ENCODE data around the gene FOXN3.

Gene FOXN3

DNA sequence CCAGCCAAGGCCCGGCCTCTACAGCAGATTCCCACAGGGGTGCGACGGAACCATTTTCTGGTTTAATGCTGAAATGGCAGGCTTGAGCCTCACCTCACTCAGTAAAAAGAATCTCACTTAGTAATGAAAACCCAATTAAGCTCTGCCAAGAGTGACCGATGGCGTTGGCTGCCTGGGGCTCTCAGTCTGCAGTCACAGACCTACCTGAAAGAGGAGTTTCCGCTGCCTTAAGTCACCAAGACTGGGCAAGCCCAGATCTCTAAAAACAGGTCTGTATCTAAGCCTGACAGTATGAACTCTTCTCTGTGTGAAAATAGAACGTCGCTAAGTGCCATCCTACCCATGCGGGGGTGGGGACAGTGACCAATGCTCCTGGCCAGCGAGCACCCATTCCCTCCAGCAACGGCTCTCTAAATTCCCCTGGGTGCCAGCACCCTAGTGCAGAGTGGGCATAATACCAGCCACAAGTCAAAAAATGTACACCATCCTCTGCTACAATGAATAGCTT is 107.3 kb downstream of the FOXN3 start:
- DNase-seq (ENCODE audit: extremely low read depth, low read depth), result no peak
- TF ChIP-seq, protein P1, sequence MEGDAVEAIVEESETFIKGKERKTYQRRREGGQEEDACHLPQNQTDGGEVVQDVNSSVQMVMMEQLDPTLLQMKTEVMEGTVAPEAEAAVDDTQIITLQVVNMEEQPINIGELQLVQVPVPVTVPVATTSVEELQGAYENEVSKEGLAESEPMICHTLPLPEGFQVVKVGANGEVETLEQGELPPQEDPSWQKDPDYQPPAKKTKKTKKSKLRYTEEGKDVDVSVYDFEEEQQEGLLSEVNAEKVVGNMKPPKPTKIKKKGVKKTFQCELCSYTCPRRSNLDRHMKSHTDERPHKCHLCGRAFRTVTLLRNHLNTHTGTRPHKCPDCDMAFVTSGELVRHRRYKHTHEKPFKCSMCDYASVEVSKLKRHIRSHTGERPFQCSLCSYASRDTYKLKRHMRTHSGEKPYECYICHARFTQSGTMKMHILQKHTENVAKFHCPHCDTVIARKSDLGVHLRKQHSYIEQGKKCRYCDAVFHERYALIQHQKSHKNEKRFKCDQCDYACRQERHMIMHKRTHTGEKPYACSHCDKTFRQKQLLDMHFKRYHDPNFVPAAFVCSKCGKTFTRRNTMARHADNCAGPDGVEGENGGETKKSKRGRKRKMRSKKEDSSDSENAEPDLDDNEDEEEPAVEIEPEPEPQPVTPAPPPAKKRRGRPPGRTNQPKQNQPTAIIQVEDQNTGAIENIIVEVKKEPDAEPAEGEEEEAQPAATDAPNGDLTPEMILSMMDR (IDR thresholded peaks at IDR 0.05; ENCODE audit: low read depth, low read length), result no peak

DNA sequence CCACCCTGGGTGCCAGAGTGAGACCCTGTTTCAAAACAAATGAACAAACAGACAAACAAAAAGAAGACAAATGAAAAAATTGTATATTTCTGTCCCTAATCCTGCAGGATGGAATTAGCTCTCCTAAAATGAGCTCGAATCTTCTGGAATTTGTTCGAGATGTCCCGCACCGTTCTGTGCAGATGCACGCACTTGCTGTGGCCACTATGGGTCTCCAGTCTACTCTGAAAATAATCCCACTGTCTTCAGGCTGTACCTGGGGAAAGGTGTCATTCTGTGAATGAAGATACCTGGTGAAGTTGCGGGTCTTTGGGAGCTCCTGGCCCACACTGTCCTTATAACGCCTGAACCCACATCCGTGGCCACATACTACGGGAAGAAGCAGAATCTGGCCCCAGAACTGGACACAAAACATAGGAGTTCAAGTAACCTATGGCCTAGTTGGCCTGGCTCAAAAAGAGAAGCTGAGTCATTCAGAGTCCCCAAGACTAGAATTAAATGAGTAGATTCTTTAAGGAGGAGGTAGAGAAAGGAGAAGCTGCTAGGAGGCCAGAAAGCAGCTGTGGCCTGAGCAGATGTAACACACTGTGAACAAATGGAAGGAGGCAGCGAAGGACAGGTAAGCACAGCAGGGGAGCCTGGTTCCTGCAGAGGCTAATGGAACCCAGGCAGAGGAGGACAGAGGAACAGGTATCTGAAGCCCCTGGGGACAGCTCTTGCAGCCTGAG is 108.6 kb downstream of the FOXN3 start:
- TF ChIP-seq, protein P1 (IDR thresholded peaks at IDR 0.05; ENCODE audit: low read depth, low read length), result no peak
- no peak for DNase-seq (ENCODE audit: extremely low read depth, low read depth)

DNA sequence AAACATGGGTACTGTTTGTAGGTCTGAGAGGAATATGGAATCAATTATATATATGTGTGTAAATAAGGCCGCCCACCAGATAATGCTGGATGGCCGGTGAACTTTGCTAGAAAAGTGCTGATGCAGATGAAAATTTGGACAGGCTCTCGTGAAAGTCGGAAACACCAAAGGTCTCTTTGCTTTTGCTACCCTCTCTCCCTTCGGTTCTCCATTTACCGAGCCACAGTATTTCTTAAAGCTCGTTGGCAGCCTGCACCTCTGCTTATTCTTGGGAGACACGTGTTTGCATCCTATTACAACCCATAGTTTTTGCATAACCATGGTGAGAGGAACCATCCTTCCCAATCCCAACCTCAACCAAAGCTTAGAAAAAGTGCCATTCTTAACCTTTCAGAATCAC is 109.6 kb downstream of the FOXN3 start:
- no peak for DNase-seq (ENCODE audit: extremely low read depth, low read depth)

DNA sequence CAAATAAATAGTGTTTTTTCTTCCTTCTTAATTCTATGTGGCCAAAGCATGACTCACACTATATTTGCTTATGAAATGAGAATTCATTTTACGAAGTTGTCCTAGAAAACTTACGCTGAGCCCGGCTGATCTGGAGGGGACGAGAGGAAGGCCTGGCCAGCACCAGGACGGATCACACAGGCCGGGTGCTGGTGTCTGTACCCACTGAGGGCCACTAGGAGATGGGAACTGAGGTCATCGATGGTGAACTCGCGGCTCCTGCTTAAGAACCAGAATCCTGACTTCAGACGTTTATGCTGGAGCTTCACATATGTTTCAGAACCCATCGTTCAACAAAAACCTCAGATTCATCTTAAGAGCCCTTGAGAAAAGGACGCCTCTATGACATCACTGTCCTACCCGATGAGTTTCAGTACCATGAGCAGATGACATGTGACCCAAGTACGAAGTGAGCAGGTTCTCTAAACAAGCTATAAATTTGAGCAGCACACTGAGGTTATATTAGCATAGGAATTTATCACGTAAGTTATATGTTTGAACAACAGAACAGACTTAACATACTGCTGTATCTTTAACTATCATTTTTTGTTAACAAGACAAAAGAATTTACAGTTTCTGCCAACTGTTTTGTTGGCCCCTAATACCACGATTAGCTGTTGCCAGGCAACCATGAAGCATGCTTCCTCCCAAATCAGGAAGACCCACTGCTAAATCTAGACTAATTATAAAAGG is 111.9 kb downstream of the FOXN3 start:
- DNase-seq (ENCODE audit: extremely low read depth, low read depth), result no peak
- TF ChIP-seq, protein P1 (IDR thresholded peaks at IDR 0.05; ENCODE audit: low read depth, low read length), result no peak

More for the DNA sequence above, 109.6 kb downstream of the FOXN3 start:
- TF ChIP-seq, protein P1 (IDR thresholded peaks at IDR 0.05; ENCODE audit: low read depth, low read length), result no peak

DNA sequence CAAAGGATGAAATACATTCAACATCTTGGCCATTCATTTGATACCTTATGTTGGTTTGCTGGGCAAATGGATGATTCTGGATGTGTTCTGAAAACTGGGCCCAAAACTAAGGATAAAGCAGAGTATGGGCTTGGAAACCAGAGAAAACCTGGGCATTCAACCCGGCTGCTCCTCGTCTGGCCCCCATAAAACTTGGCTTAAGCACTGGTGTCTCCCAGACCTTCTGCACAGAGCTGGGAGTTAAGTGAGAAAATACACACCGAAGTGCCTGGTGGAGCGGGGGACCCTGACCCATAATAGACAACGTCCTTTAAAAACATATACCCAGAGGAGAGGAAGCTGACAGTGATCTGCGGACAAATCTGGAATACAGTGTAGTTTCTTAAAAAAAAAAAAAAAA is 112.5 kb downstream of the FOXN3 start:
- TF ChIP-seq, protein P1 (IDR thresholded peaks at IDR 0.05; ENCODE audit: low read depth, low read length), result no peak
- DNase-seq (ENCODE audit: extremely low read depth, low read depth), result no peak

DNA sequence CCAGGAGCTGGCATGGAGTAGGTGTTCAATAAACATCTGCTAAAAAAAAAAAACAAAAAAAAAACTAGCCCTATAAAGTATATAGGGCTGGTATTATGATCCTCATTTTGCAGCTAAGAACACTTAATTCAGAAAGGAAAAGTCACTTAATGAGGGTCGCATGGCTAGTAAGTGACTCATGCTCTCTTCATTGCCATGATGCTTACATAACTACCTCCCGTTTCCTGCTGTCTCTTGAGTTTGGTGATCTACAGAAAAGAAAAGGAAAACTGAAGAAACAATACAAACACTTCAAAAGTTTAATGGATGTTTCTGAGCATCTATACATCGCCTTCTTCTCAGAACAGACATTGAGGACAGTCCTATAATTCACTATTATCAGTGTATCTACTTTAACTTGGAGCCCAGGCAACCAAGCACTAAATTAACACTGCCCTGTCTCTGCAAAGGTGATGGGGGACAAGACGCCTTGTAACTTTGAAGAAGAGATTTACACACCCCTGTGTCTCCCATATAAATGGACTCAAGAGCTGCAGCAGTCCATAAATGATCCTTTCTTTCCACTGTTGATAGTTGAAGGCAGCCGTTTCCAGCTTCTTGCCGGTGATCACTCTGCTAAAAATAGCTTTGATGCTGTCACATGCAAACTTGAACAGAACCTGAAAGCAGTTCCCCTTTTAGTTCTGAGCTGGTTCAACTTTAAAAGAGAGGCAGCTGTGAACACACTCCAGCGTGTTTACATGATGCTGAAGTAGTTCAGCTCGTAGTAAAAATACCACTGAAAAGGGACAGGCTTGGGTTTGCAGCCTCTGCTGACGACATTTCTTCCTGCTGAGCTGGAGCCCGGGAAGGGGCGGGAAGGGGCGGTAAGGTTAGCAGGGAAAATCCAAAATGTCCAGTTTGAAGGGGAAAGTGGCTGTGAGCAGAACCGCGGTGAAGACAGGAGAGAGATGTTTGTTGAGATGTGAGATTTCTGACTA is 113.3 kb downstream of the FOXN3 start:
- TF ChIP-seq, protein P1 (IDR thresholded peaks at IDR 0.05; ENCODE audit: low read depth, low read length), result no peak
- no peak for DNase-seq (ENCODE audit: extremely low read depth, low read depth)
